Endothelial cell (in vitro differentiated cells): ENCODE measurements around the gene LY6G6F. TPM values are rescaled to one million over a fixed set of nuclear protein-coding genes. Genes with fewer than 3 reads are reported as not detected.

ENCODE experiments used
- DNase-seq: peaks from one replicate; pipeline ENCODE4 v3.0.0; 2021; ENCODE audit warnings: low spot score
- H3K27ac Mint-ChIP-seq: one replicate; pipeline ENCODE4 v1.8.0; 2021; ENCODE audit warnings: mixed read lengths, inconsistent platforms; ENCODE audit not compliant: unreplicated experiment
- H3K27me3 Mint-ChIP-seq: one replicate; pipeline ENCODE4 v1.8.0; 2021; ENCODE audit warnings: mild to moderate bottlenecking, moderate library complexity, mixed read lengths, inconsistent platforms; ENCODE audit not compliant: unreplicated experiment
- H3K36me3 Mint-ChIP-seq: one replicate; pipeline ENCODE4 v1.8.0; 2021; ENCODE audit warnings: mild to moderate bottlenecking, low read depth, mixed read lengths, inconsistent platforms; ENCODE audit not compliant: unreplicated experiment
- H3K4me1 Mint-ChIP-seq: one replicate; pipeline ENCODE4 v1.8.0; 2021; ENCODE audit warnings: mild to moderate bottlenecking, mixed read lengths, inconsistent platforms; ENCODE audit not compliant: unreplicated experiment
- H3K4me3 Mint-ChIP-seq: one replicate; pipeline ENCODE4 v1.8.0; 2021; ENCODE audit warnings: mild to moderate bottlenecking, mixed read lengths, inconsistent platforms; ENCODE audit not compliant: unreplicated experiment
- H3K9me3 Mint-ChIP-seq: one replicate; pipeline ENCODE4 v1.8.0; 2021; ENCODE audit warnings: mixed read lengths, inconsistent platforms; ENCODE audit not compliant: unreplicated experiment
- CTCF ChIP-seq: fragments of 200-600 bp; sonication (generic); IDR thresholded peaks from one replicate; pipeline ENCODE4 v1.5.0; 2021; ENCODE audit warnings: antibody characterized with exemption; ENCODE audit not compliant: unreplicated experiment
- total RNA-seq: library from RNA; stranded (reverse); fragmentation: NEBNext Ultra II Directional; extraction: Animal tissue kit (Norgen Biotek cat#: 25700); gene quantifications from one replicate; pipeline ENCODE4 v1.2.1, GENCODE V29; 2021; ENCODE audit not compliant: unreplicated experiment

Gene LY6G6F
- total RNA-seq, 1 donor from 2014 or later, result not detected

GRCh38 chr6:31717499-31718222, 11.0 kb downstream of the LY6G6F start:
- peak overlapping the region; percentile 52 for H3K27ac Mint-ChIP-seq

GRCh38 chr6:31718265-31718664, 11.6 kb downstream of the LY6G6F start:
- TF ChIP-seq CTCF, result no peak
- no peaks in the 10 kb centered on the region for H3K9me3 Mint-ChIP-seq
- H3K36me3 Mint-ChIP-seq, result peaks cover 5% of the 10 kb centered on the region
- H3K4me1 Mint-ChIP-seq, result no peaks in the 10 kb centered on the region
- DNase-seq, result no peak
- no peak overlapping the region for H3K4me3 Mint-ChIP-seq
- H3K27ac Mint-ChIP-seq, result no peak overlapping the region
- peaks cover 6% of the 10 kb centered on the region for H3K27me3 Mint-ChIP-seq

More at GRCh38 chr6:31717499-31718222, 11.0 kb downstream of the LY6G6F start:
- no peak overlapping the region for H3K4me3 Mint-ChIP-seq
- H3K36me3 Mint-ChIP-seq, result peaks cover 5% of the 10 kb centered on the region
- no peaks in the 10 kb centered on the region for H3K9me3 Mint-ChIP-seq
- H3K4me1 Mint-ChIP-seq, result no peaks in the 10 kb centered on the region
- H3K27me3 Mint-ChIP-seq, result peaks cover 6% of the 10 kb centered on the region
- DNase-seq, result no peak
- TF ChIP-seq CTCF, result no peak

- DNase-seq, result no peak
- Mint-ChIP-seq H3K36me3 (peaks cover 5% of the 10 kb centered on the region), H3K27ac (no peak overlapping the region), H3K9me3 (no peaks in the 10 kb centered on the region), H3K27me3 (peaks cover 6% of the 10 kb centered on the region), H3K4me3 (no peak overlapping the region), H3K4me1 (no peaks in the 10 kb centered on the region)
- no peak for TF ChIP-seq CTCF
These were observed 12.3 kb downstream of the LY6G6F start for GRCh38 chr6:31719001-31719400.

- Mint-ChIP-seq H3K36me3 (peaks cover 5% of the 10 kb centered on the region), H3K27ac (no peak overlapping the region), H3K27me3 (peaks cover 6% of the 10 kb centered on the region), H3K4me1 (no peaks in the 10 kb centered on the region), H3K4me3 (no peak overlapping the region), H3K9me3 (no peaks in the 10 kb centered on the region)
- no peak for TF ChIP-seq CTCF
- DNase-seq, result no peak
These were observed 13.6 kb downstream of the LY6G6F start for GRCh38 chr6:31720196-31720770.

DNA sequence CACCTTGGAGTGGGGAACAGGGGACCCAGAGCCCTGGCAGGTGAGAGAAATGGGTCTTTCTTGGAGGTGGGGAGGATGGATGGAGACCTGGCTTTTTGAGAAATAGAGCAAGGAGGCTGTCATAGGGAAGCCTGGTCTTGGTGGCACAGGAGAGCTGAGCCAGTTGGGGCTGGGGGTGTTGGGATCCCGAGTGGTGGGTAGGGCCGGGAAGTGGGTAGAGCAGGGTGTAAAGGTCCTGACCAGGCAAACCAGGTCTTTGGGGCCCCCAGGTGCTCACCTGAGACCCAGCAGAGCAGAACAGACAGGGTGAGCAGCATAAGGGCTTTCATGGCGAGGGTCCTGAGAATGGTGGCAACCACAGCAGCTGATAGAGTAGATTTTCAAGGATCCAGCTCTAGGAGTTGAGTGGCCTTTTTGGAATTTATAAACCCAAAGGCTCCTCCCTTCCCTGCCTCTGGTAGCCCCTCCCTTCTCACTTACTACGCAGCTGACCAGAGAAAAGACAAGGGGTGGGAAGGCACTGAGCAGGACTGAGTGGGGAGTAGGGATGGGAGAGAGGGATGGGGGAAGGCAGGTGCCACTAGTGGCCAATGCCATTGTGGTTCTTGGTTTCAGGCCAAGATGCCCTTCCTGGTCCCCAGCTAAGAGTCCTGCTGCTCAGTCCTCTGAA, 14.8 kb downstream of the LY6G6F start, which contains the start of gene LY6G6C:
LY6G6C (minus strand) TSS at position 396 of the 670 bp plus-strand sequence; CDS start at position 329, 67 bp downstream.
- TF ChIP-seq CTCF, result no peak
- H3K27ac Mint-ChIP-seq, result no peak within 1 kb of the TSS

More for the DNA sequence above, 14.8 kb downstream of the LY6G6F start, which contains the start of gene LY6G6C:
- peaks cover 16% of the 10 kb centered on the region for H3K36me3 Mint-ChIP-seq
- no peak for DNase-seq
- no peak within 1 kb of the TSS for H3K4me3 Mint-ChIP-seq
- H3K9me3 Mint-ChIP-seq, result no peaks in the 10 kb centered on the region
- peaks cover 12% of the 10 kb centered on the region for H3K27me3 Mint-ChIP-seq
- H3K4me1 Mint-ChIP-seq, result peaks cover 8% of the 10 kb centered on the region
